ENCODE data around the gene CREB3L2.

The CREB3L2 gene

DNA sequence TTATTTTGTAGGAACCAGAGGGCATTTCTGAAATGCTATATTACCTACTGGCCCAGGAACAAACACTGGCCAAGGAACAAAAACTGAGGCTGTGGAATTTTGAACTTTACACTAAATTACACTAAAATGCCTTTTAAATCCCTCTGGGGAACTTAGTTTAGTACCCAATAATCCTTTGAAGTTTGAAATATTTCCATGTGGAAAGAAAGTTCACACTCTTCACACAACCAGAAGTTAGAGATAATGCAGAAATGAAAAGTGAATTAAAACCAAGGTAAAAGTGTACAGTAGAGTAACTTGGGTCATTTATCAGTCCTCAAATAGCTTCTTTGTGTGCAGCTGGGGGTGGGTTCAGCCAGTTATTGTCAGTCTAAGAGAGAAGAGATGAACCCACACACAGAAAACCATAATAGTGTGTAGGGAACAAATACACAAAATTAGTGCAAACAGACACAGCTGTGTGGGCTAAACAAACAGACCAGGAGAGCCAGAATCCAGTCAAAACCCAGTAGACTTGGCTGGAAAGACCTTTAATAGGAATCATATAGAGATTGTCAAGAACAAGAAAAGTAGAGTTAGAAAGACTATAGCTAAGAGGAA, 108.6 kb downstream of the CREB3L2 start:
- no peak for DNase-seq

DNA sequence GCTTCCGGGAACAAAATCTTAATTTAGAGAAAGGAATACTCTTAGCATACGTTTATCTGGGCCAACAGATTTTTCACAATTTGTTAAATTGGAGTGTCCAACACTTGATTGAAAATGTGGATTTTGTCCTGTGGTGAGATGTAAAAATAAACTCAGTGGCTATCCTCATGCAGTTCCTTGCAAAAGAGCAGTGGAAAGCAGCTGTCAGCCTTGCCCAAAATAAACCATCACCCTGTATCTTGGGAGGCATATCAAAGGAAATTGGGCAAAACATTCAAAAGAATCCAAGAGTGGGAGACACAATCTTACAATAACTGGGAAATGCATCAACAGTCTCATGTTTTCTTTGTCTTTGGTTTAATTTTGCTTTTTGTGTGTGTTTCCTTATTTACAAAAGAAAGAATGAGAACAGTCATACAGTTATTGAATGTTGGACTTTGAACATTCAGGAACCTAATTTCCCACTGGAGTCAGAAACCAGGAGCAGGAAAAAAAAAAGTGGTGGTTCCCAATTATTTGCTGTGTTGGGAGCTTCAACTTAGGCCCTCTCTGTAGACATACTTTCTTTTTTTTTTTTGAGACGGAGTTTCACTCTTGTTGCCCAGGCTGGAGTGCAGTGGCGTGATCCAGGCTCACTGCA, 110.8 kb downstream of the CREB3L2 start:
- DNase-seq = no peak

DNA sequence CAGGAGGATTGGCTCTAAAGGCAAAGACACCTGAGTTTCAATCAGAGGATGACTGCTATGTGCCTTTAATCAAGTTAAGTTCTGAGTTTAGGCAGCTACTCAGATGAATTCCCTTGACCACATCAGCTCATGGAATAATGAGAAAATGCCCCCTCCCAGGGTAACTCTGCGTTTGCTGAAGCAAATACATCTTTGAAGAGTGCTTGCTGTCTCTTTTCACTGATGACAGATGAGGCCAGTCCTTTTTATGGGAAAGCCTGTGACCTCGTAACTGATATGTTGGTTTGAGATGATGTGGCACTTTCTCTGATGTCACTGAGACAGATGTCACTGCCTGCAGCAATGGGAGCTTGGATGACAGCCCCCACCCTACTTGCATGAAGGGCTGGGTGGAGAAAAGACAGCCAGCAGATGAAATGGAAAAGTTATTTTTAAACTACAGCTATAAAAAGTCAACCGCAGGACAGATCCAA, 111.4 kb downstream of the CREB3L2 start:
- DNase-seq = no peak

DNA sequence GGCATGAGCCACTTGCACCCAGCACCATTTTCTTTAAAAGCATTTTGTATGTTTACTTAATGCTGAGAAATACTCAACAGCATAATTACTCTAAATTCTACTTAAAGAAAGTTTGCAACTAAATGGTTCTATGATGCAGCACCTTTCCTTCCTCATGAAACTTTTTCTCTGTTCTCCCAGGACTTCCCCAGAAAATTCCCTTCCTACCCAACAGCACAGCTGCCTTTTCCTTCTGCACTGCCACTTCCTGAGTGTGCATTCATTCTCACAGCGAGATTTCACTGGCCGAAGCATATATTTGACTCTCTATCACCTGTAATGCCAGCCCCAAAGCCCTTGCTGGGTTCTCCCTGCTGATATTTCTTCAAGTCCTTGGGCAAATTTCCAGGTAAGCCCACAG, 113.6 kb downstream of the CREB3L2 start:
- no peak for DNase-seq

DNA sequence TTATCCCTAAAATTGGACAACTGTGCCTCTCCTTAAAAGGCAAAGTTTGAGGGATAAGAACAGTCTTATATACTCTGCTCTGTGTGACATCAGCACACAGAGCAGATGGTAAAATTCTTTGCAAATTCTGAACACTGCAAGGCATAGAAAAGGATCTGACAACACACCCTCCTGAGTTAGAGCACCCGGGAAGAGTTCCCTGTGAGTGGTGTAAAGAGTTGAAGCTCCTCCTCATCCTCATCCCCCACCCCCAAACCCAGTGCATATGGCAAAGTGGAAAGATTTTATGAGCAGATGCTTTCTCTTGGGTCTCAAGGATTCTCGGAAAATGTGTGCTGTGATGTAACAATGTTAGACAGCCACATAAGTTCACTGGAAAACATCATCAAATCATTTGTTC, 115.1 kb downstream of the CREB3L2 start:
- peak; percentile 59 for DNase-seq

DNA sequence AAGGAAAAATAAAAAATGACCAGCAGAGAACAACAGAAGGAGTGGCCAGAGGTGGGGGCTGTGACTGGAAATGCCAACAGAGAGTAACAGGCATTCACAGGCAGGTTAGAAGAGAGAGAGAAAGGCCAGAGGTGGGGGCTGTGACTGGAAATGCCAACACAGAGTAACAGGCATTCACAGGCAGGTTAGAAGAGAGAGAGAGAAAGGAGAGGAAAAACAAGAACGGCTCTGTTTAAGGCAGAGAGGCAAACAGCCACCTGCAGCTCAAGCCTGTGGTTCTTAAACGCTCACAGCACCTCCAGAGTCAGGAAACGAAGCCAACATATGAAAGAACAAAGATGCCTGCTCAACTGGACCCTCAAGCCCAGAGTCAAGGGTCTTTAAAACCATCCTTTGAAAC, 115.6 kb downstream of the CREB3L2 start:
- no peak for DNase-seq

DNA sequence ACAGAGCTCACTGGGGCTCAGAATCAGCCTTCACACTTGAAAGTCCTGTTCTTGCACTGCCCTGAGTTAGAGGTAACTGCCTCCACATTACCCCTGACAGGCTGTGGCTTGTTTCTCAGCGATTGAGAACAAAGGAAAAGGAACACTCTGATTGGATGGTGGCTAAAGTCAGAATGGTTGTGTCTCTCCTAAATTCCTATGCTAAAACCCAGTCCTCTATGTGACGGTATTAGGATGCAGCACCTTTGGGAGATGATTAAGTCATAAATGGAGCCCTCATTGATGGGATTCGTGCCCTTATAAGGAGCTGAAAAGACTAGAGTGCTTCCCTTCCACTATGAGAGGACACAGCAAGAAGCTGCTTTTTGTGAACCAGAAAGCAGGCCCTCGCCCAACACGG, 116.2 kb downstream of the CREB3L2 start:
- DNase-seq = no peak

DNA sequence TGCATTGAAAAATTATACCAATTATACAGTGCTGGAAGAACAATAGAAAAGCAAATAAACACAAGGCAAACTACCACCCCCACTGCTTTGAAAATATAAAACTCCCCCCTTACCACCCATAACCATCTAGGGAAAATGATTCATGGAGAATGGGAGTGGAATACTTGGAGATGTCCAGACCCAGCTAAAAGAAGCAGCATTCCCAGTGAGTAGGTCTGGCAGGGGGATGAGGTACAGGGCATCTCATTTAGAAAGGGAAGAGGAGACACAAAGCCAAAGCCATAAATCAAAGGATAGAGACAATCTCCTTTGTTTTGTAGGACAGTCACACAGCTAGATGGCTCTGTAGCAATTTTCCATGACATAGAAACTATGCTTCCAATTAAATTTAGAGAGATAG, 119.1 kb downstream of the CREB3L2 start:
- peak; percentile 66 for DNase-seq

DNA sequence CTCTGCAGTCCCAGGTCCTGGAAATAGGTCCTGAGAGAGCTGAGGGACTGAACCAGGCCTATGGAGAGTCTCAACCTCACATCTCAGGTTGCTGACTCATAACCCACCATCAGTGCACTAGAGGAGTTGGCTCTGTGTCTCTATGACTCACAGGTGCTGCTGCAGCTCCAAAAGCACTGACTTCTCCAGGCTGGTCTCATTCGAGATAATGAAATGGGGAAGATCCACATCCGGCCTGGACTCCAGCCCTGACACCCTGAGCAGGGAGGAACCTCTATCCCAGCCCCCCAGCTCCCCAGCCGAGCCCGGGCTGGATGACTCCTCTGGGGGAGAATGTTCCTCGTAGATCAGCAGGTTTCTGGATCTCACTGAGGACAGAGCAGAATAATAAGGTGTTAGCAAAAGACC, 119.6 kb downstream of the CREB3L2 start:
- DNase-seq = peak; percentile 100

DNA sequence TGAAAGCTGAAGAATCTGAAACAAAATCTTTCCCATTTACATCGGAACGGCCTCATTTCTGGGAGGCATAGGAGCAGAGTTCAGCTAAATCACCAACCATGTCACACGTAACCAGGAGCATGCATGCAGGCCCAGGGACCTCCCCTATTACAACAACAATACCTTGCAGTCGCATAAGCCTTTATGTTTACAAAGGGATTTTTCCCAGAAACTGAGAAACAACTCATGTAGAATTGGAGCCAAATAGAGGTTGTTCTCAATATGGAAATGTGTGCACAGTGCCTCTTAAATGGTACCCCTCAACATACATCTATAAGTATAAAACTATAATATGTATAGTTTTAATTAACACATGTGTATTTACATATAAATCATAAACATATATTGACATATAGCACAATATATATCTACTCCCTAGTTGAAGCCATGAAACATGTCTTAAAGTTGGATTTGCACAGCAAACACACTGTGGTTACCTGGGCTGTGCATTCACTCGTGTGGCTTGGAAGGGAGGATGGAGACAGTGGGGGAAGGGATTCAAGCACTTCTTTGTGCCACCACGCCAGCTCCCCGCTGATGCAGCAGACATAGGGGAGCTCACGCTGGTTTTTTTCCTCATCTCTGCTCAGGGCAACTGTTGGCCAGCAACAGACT, 120.2 kb downstream of the CREB3L2 start:
- no peak for DNase-seq

DNA sequence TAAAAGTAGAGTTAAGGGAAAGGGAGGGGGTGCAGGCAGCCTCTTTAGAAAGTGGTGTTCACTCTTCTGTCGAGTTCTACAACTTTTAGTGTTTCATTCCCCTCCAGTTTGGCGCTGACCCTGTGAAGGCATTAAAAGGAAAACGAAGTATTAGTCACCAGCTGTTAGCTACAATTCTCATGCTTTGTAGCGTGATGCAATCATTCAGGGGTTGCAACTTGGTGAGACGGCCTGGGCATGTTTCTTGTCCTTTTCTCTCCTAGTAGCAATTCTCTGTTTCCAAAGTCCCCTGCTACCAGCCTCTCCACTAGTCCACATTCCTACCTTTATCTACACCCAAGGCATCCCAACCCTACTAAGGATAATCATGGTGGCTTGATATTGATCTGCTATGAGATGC, 121.5 kb downstream of the CREB3L2 start:
- DNase-seq = peak; percentile 79

DNA sequence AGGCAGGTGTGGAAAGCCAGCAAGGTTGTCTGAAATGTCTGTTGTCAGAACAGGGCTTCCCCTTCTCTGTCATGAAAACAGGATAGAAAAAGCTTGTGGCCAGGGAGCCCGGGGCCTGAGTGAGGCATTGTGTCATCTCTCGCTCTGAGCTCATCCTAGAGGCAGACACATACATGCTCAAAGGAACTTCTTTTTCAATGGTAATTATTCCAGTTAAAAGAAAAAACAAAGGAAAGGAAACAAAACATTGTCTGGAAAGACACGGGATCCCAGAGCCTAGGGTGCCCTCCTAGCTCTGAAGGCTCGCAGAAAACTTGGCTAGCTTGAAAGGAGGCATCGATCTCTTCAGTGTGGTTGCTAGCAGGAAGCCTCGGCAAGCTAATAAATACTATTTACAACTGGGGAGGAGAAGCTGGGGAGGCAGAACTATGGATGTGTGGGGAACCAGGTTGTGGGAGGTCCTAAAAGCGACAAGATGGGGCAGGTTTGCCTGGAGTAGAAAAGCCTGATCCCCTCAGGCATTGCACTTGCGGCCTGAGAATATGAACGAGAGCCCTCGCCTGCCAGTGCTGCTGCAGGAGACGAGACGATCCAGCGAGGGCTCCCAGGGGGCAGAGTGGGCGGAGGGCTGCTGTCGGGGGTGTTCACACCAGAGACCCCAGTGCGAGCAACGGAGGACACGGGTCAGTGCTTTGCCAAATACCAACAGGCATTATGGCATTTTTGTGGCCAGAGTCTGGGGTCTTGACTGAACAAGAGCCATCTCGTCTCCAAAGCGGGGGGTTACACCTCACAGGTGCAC, 122.3 kb downstream of the CREB3L2 start:
- DNase-seq = peak; percentile 30

DNA sequence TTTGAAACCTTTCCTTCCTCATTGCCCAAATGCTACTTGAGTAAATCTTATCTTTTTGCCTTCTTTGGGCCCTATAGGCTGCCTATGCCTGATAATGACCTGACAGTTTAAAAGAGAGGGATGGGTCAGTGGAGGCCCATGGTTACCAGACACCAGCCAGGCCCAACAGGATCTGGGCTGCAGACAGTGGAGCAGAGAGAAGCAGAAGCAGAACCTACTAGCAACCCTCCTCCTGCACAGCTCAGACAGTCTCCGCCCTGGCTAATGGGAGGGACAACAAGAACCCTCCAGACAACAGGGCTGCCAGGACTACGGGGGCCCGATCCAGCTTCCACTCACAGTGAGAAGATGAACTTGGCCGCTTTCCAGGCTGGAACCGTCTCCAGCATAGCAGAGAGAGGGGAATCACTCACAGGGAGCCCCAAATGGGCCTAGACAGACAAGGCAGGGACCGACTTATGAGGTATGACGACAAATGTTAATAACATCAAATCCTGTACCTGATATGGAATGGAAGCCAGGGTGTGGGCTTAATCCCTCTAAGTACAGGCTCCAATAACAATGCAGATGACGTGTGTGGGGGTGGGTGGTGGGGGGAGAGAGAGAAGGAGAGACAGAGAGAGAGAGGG, 123.4 kb downstream of the CREB3L2 start:
- no peak for DNase-seq

DNA sequence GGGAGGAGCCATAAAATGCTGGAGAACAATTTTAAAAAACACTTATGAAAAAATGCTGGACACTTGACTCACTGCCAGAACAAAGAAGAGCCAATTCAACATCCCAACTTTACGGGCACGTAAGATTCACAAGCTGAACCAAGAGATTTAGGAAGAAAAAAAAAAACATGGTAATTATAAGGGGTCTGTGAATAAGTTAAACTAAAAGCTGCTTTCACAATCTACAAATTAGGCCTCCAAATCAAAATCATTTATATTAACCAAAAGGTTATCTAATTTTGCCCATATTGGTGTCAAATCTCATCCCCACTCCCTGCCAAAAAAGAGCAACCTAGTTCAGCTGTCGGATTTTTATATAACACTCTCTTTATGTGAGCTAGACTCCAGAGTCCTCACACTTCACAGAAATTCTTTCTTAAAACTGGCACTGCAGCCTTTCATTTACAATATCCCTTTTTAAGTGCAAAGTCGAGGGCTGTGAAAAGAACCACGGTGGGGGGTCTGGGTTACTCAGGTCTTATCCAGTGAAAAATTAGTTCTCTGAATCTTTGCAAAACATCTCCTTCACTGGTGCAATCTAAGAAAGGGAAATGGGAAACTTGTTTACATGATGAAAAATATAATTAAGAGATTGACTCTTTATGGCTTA, 124.7 kb downstream of the CREB3L2 start:
- DNase-seq = no peak

DNA sequence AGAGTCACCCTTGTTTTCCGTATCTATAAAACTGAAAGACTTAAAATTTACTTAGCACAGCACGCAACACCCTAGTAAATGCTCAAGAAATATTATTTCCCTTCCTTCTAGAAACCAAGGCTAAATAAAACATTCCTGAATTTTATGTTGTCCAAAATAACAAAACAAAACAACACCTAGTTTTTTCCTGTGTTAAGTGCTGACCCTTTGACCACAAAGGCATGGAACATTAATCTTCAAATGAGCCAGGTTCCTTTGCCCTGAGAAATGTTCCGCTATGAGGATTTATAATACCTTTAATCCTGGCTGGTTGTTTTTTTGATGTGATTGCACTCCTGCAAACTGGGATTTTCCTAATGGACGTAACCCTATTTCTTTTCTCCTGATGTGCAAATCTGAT, 126.1 kb downstream of the CREB3L2 start:
- DNase-seq = no peak

DNA sequence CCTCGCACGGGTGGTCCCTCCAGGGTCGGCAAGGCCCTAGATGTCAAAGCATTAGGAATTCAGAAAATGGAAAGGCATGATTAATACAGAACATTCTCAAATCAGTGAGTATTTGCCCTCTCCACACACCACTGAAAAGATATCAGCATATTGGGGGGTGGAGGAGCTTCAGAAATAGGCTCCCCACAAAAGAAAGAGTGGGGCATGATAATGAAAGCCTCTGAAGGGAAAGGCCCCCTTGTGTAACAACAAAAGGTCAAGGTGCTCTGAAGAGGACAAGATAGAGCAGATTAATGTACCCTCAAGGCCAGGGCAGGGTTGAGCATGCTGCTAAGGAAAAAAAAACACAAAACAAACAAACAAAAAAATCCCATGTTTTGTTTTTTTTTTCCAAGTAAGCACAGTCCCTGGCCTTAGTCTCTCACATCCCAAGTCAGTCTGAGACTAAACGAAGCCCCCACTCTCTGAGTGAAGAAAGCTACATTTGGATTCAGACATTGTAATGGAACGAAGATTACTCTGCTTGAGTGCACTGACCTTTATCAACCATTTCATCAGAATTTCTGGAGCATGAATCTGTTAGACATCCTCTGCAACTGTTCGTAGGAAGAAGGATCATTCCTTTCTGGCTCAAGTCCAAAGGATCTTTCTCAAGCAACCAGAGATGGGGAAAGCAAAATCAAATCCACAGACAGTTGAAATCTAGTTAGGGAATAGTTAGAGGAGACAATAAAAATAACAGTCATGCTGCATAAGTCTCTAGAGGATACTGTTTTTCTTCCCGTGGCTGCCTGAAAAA, 127.7 kb downstream of the CREB3L2 start:
- peak; percentile 97 for DNase-seq

DNA sequence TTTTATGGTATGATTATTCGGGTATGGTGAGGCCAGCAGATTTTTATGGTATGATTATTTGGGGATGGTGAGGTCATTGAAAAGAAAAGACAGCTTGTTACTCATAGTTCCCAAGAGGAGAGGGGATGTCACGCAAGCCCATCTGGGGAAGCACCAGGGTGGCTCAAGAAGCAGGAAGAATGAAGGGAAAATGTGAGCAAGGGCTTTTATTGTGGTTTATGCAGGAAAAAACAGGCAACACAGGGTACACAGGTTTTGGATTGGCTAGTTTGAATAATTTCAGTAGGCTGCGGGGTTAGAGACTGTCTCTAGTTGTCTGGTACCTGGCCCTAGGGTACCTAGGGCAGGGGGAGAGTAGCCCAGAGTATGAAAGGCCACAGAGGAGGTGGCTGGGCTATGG, 128.4 kb downstream of the CREB3L2 start:
- DNase-seq = peak; percentile 92

DNA sequence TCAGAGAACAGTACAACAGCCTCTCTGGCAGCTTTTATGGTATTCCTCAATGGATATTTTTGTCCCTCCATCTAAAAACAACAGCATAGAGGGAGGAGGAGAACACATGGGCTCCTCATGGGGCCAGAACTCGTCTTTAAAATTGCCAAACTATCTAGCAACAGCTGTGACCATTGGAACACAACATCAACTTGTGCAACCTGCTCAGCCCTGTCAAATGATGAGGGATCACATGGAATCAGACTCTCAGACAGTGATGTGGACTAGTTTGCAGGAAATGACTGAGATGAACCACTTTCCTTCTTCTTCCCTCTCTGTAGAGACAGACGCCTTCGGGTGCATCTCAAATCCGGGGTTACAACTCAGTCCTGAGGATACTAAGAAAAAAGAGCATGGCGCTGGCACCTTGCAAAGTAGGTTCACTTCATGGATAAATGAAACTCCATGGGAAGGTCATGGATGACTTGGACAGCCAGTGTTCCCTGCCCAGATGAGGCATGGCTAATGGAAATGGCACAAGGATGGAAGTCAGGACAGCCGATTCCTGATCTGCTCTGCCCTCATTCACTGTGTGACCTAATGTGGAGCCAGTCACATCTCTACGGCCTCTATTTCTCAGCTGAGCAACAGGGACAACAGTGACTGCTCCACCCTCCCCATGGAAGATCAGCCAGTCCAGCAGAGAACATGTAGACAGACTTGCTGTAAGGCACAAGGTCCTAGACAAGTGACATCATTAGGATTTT, 130.5 kb downstream of the CREB3L2 start:
- DNase-seq = no peak

DNA sequence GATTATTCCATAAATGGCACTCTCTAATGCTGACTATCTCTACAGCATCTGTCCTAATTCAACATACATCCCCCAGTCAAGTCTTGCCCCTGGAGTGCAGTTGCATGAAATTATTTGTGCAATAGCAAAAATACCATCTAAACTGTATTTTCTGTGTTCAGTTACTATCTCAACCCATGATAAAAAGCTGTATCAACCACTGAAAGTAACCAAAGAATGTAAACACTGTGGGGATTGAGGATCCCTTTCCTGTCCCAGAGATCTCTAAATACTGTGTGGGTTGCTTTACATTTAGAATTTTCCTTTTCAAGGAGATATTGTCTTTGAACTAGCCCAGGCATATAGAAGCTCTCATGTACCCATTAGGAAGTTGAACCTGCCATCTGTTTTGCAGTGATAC, 131.2 kb downstream of the CREB3L2 start:
- DNase-seq = no peak

DNA sequence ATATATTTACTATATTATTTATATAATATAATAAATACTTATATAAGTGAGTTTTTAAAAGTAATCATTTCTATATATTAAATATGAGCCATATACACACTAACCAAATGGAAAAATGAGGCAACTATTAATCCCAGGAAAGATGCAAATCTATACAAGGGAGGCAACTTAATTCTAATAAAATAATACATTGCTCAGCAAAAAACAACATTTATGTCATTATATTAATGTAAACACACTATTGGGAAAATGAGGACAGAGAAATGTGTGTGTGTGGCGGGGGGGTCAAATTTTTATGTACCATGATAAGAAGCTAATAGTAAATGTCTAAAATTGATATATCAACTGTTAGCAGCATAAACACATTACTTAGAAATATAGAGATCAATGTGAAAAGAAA, 131.8 kb downstream of the CREB3L2 start:
- no peak for DNase-seq

DNA sequence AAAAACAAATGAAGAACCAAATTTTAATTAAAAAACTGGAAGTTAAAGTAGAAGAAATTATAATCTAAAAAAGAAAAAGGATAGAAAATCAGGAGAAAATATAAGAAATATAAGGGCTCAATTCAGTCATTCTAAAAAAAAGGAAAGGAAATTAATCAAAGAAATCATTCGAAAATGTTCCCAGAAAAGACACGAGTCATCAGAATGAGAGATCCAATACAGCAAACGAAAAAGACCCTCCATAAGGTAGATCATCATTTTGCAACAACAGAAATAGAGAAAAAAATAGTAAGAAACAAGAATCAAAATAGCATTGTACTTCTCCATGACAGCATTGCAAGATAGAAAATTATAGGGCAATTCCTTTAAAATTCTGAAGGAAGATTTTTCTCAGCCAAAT, 132.6 kb downstream of the CREB3L2 start:
- DNase-seq = no peak
